SH-SY5Y (cell line): ENCODE results near the gene FOXL1.

Experiments used
- GATA2 ChIP-seq: IDR thresholded peaks from 2 replicates; pipeline ENCODE4 v1.6.1; 2011; ENCODE audit warnings: mild to moderate bottlenecking, low read depth, low read length
- GATA3 ChIP-seq: IDR thresholded peaks from 2 replicates; pipeline ENCODE4 v1.6.1; 2011; ENCODE audit warnings: low read depth, mild to moderate bottlenecking, low read length, moderate library complexity

GRCh38 chr16:86631444-86631843, 53.1 kb downstream of the FOXL1 start:
- no peak for TF ChIP-seq GATA2
- TF ChIP-seq GATA3: no peak
